HCT116 (cell line): Measurements from ENCODE around the gene EFCAB10. TPM values are rescaled to one million over a fixed set of nuclear protein-coding genes. Genes with fewer than 3 reads are reported as not detected.

ENCODE experiments used
- ATAC-seq: fragments of 200-7000 bp; cut with Tn5 transposase; 2 replicates; pipeline ENCODE4 v1.9.1; 2020; ENCODE audit warnings: mild to moderate bottlenecking, moderate library complexity
- BruUV-seq: library from RNA; stranded (reverse); fragments of 400-500 nt; replicated peaks from 2 replicates; lab custom pipeline; 2021; lab: Mats Ljungman, UMichigan
- CTCF ChIA-PET: fragments of 300-600 bp; sonication (Branson Sonifier 250); formaldehyde crosslinking; loops from one replicate; lab custom pipeline; 2021; ENCODE audit warnings: antibody characterized with exemption; lab: Charles Lee
- POLR2A ChIA-PET: fragments of 300-600, 350-600 bp; sonication (Branson Sonifier 250); formaldehyde crosslinking; loops from one replicate; lab custom pipeline; 2021; ENCODE audit warnings: antibody characterized with exemption; lab: Charles Lee
- RAD21 ChIA-PET, 2 experiments: fragments of 300-600 bp; sonication (Branson Sonifier 250); formaldehyde crosslinking; loops; one replicate each; lab custom pipeline; 2023; ENCODE audit warnings: low total read pairs in 2 of 2; ENCODE audit not compliant: uncharacterized antibody in 2 of 2, unreplicated experiment in 2 of 2, low non-redundant PET in 1 of 2; lab: Charles Lee
- DNase-seq: peaks from one replicate; pipeline ENCODE4 v3.0.0-alpha.2; 2010; ENCODE audit warnings: low read depth, low spot score
- H2AFZ ChIP-seq: fragments of 200-600 bp; shearing (Covaris generic), sonication (generic); 2 replicates; pipeline ENCODE4 v1.6.1; 2017; ENCODE audit warnings: low read depth, mixed run types, mixed read lengths, antibody characterized with exemption, low read length; ENCODE audit not compliant: poor library complexity, severe bottlenecking
- H3K27ac ChIP-seq: 2 replicates; pipeline ENCODE4 v1.5.1; 2012; ENCODE audit warnings: low read depth, low read length
- H3K27me3 ChIP-seq: fragments of 200-600 bp; sonication (generic); 2 replicates; pipeline ENCODE4 v1.6.1; 2016; ENCODE audit warnings: mixed run types, low read length, mixed read lengths; ENCODE audit not compliant: insufficient read depth
- H3K36me3 ChIP-seq, 2 experiments: fragments of 200-500 bp in 1 of 2; fragments of 200-600 bp in 1 of 2; sonication (Bioruptor generic) in 1 of 2; sonication (generic) in 1 of 2; 2 replicates each; pipeline versions ENCODE4 v1.5.1 to v1.6.1; 2014 to 2016; ENCODE audit warnings: low read length in 2 of 2, inconsistent platforms in 1 of 2, mixed read lengths in 1 of 2, mixed run types in 1 of 2; ENCODE audit not compliant: insufficient read depth in 2 of 2, control insufficient read depth in 1 of 2
- H3K4me1 ChIP-seq, 2 experiments: fragments of 200-600 bp in 1 of 2; sonication (generic) in 1 of 2; 2 replicates each; pipeline versions ENCODE4 v1.5.1 to v1.6.1; 2012 to 2017; ENCODE audit warnings: low read length in 2 of 2, inconsistent platforms in 1 of 2, mild to moderate bottlenecking in 1 of 2, mixed read lengths in 1 of 2, mixed run types in 1 of 2, moderate library complexity in 1 of 2; ENCODE audit not compliant: insufficient read depth in 2 of 2, control insufficient read depth in 1 of 2
- H3K4me2 ChIP-seq: fragments of 200-600 bp; sonication (generic); 2 replicates; pipeline ENCODE4 v1.6.1; 2017; ENCODE audit warnings: mixed run types, low read length, mixed read lengths
- H3K4me3 ChIP-seq, 2 experiments: fragments of 200-600 bp in 1 of 2; sonication (generic) in 1 of 2; replicated peaks in 1 of 2; 2 replicates each; pipeline ENCODE4 v1.5.1; 2011 to 2016; ENCODE audit warnings: low read length in 2 of 2, control low read depth in 1 of 2, low read depth in 1 of 2, mild to moderate bottlenecking in 1 of 2, mixed read lengths in 1 of 2, mixed run types in 1 of 2
- H3K79me2 ChIP-seq: fragments of 200-600 bp; sonication (generic); 2 replicates; pipeline ENCODE4 v1.6.1; 2017; ENCODE audit warnings: mild to moderate bottlenecking, mixed run types, low read length, moderate library complexity, mixed read lengths; ENCODE audit not compliant: insufficient read depth
- H3K9ac ChIP-seq: fragments of 200-600 bp; sonication (generic); 2 replicates; pipeline ENCODE4 v1.6.1; 2016; ENCODE audit warnings: low read length, mixed read lengths
- H3K9me2 ChIP-seq: fragments of 200-600 bp; sonication (generic), shearing (Covaris generic); 2 replicates; pipeline ENCODE4 v1.6.1; 2017; ENCODE audit warnings: mixed run types, mild to moderate bottlenecking, moderate library complexity; ENCODE audit not compliant: insufficient read depth
- H3K9me3 ChIP-seq, 2 experiments: fragments of 200-500 bp in 1 of 2; fragments of 200-600 bp in 1 of 2; sonication (Bioruptor generic) in 1 of 2; sonication (generic) in 1 of 2; 2 replicates each; pipeline ENCODE4 v1.6.1; 2014 to 2017; ENCODE audit warnings: low read length in 2 of 2, mixed read lengths in 2 of 2, inconsistent platforms in 1 of 2, low read depth in 1 of 2, mild to moderate bottlenecking in 1 of 2, mixed run types in 1 of 2, moderate library complexity in 1 of 2; ENCODE audit not compliant: control insufficient read depth in 1 of 2, insufficient read depth in 1 of 2
- H4K20me1 ChIP-seq: fragments of 200-600 bp; sonication (generic), shearing (Covaris generic); 2 replicates; pipeline ENCODE4 v1.6.1; 2017; ENCODE audit warnings: mixed run types, mild to moderate bottlenecking, moderate library complexity; ENCODE audit not compliant: insufficient read depth
- CEBPB ChIP-seq: IDR thresholded peaks from 2 replicates; pipeline ENCODE4 v1.6.1; 2012; ENCODE audit warnings: low read depth
- EZH2 ChIP-seq: fragments of 200-600 bp; sonication (generic); IDR thresholded peaks from 2 replicates; pipeline ENCODE4 v1.6.1; 2017; ENCODE audit warnings: antibody characterized with exemption, mixed run types
- FOSL1 ChIP-seq: IDR thresholded peaks from 2 replicates; pipeline ENCODE4 v1.6.1; 2012; ENCODE audit warnings: low read depth
- POLR2AphosphoS5 ChIP-seq: IDR thresholded peaks from 2 replicates; pipeline ENCODE4 v1.6.1; 2011; ENCODE audit warnings: mild to moderate bottlenecking, low read depth, low read length, moderate library complexity
- RAD21 ChIP-seq: IDR thresholded peaks from 2 replicates; pipeline ENCODE4 v1.6.1; 2012; ENCODE audit warnings: low read depth, mild to moderate bottlenecking
- SRF ChIP-seq: IDR thresholded peaks from 2 replicates; pipeline ENCODE4 v1.6.1; 2012; ENCODE audit warnings: low read depth
- TCF7L2 ChIP-seq: IDR thresholded peaks from 2 replicates; pipeline ENCODE4 v1.7.0; 2011; ENCODE audit warnings: borderline replicate concordance, inconsistent platforms; ENCODE audit not compliant: insufficient read depth, insufficient read length; ENCODE audit errors: extremely low read depth
- intact Hi-C: fragments of 100-400 bp; cut with micrococcal nuclease; formaldehyde crosslinking; loops from 2 replicates; pipeline ENCODE4 v1.10.0; 2022
- total RNA-seq: library from RNA; stranded (reverse); gene quantifications from one replicate; pipeline ENCODE4 v1.2.1, GENCODE V29; 2021; ENCODE audit not compliant: unreplicated experiment
- TF ChIP-seq, protein P1 (sequence below), 3 experiments: fragments of 200-600 bp in 1 of 3; sonication (generic) in 1 of 3; IDR thresholded peaks in 2 of 3; conservative IDR thresholded peaks in 1 of 3; 2 replicates each; pipeline ENCODE4 v1.5.1; 2012 to 2017; ENCODE audit warnings: low read depth in 2 of 3, low read length in 2 of 3, antibody characterized with exemption in 1 of 3, borderline replicate concordance in 1 of 3, control low read depth in 1 of 3, mild to moderate bottlenecking in 1 of 3, mixed read lengths in 1 of 3, mixed run types in 1 of 3, moderate library complexity in 1 of 3; ENCODE audit not compliant: insufficient read depth in 1 of 3
- TF ChIP-seq, protein P2 (sequence below): IDR thresholded peaks from 2 replicates; pipeline ENCODE4 v1.6.1; 2012
- TF ChIP-seq, protein P3 (sequence below): IDR thresholded peaks from 2 replicates; pipeline ENCODE4 v1.6.1; 2012

Gene EFCAB10
- total RNA-seq, 1 experiment from 2014 or later, result 1.7 TPM

DNA sequence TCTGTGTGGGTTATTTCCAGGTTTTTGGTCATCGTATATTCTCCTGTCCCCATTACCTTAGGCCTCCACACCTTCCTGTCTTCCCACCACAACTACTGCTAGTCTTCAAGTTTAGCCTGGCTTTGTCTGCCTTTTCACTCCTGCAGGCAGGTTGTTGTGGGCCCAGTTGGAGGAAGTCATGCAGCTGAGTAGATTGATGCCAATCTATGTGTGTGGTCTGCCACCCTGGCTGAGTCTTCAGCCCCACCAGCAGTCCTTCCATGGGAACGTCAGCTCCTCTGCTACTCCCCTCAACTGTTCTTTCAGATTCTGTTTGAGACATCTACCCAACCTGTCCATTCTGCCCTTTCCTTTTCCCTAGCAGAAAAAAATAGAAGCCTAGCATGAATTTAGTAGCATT is 43.0 kb downstream of the EFCAB10 start:
- peaks cover 26% of the 10 kb centered on the region for H3K79me2 ChIP-seq
- H3K4me3 ChIP-seq, result no peak overlapping the region
- no peak overlapping the region for H3K4me2 ChIP-seq
- H3K27ac ChIP-seq, result no peak overlapping the region
- ATAC-seq (no peak), DNase-seq (no peak)
- POLR2A ChIA-PET, result interaction anchor here (0.6 kb wide), 1 partner anchor 16 kb away, joined by 3 read pairs; no protein-coding TSS in a partner anchor
- H3K9me2 ChIP-seq, result no peaks in the 10 kb centered on the region
- TF ChIP-seq, protein P1, sequence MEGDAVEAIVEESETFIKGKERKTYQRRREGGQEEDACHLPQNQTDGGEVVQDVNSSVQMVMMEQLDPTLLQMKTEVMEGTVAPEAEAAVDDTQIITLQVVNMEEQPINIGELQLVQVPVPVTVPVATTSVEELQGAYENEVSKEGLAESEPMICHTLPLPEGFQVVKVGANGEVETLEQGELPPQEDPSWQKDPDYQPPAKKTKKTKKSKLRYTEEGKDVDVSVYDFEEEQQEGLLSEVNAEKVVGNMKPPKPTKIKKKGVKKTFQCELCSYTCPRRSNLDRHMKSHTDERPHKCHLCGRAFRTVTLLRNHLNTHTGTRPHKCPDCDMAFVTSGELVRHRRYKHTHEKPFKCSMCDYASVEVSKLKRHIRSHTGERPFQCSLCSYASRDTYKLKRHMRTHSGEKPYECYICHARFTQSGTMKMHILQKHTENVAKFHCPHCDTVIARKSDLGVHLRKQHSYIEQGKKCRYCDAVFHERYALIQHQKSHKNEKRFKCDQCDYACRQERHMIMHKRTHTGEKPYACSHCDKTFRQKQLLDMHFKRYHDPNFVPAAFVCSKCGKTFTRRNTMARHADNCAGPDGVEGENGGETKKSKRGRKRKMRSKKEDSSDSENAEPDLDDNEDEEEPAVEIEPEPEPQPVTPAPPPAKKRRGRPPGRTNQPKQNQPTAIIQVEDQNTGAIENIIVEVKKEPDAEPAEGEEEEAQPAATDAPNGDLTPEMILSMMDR (IDR thresholded peaks at IDR 0.05 in 2 of 3, conservative IDR thresholded peaks at IDR 0.05 in 1 of 3; ENCODE audit: borderline replicate concordance in 1 of 3, insufficient read depth in 1 of 3, low read depth in 2 of 3, low read length in 2 of 3), result no peak
- TF ChIP-seq EZH2, result no peak
- H3K9ac ChIP-seq, result no peak overlapping the region
- peaks cover 0 to 2% of the 10 kb centered on the region in 2 experiments; a peak in 2 of 4 replicates for H3K4me1 ChIP-seq
- H3K9me3 ChIP-seq, result no peaks in the 10 kb centered on the region
- H4K20me1 ChIP-seq, result no peaks in the 10 kb centered on the region
- H3K27me3 ChIP-seq, result no peaks in the 10 kb centered on the region
- RAD21 ChIA-PET, result no interaction called here
- CTCF ChIA-PET, result no interaction called here
- no peak overlapping the region for H2AFZ ChIP-seq
- no TSS peak for BruUV-seq
- H3K36me3 ChIP-seq, result peaks cover 21 to 46% of the 10 kb centered on the region in 2 experiments
- intact Hi-C loops, result no loop called here

DNA sequence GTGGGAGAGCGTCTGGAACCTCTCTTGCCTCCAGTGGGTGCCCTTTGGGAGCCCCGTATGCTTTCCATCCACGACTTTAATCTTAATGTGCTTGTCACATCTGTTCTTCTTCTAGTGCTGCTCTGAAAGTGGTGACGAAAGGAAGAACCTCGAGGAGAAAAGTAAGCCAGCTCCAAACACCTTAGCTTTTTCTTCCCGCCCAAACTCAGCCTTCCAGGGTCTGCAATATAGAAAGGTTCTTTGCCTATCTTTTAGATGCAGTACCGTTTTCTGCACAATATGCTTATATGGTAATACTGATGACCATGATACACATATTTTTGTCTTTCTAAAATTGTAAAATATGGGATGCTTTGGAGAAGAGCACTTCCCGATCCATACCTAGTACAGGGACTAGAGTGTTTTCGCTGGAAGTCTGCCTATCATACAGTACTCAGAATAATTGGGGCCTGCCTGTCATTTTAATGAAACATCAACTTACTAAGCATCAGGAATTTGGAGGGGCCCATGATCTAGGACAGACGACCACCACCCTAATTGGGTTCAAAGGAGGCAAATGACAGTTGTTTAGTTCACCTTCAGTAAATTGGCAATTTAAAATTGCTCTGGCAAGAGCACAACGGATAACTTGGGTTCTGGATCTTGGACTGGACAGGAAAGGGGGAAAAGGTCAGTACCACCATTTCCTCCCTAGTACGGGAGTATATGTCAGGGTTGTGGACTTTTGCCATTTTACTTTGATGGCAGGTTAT is 48.4 kb downstream of the EFCAB10 start:
- TF ChIP-seq, protein P2, sequence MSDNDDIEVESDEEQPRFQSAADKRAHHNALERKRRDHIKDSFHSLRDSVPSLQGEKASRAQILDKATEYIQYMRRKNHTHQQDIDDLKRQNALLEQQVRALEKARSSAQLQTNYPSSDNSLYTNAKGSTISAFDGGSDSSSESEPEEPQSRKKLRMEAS, result 0 out of 2 replicates have a peak, but pooled peaks have one; percentile 5
- TF ChIP-seq TCF7L2, result no peak
- no peak for TF ChIP-seq POLR2AphosphoS5
- no peak for TF ChIP-seq EZH2
- 0 out of 2 replicates have a peak, but pooled peaks have one; percentile 6 for TF ChIP-seq SRF
- no peak for TF ChIP-seq CEBPB
- no peak for TF ChIP-seq FOSL1
- TF ChIP-seq, protein P1 (IDR thresholded peaks at IDR 0.05 in 2 of 3, conservative IDR thresholded peaks at IDR 0.05 in 1 of 3; ENCODE audit: borderline replicate concordance in 1 of 3, insufficient read depth in 1 of 3, low read depth in 2 of 3, low read length in 2 of 3), result no peak
- TF ChIP-seq RAD21, result no peak
- TF ChIP-seq, protein P3, sequence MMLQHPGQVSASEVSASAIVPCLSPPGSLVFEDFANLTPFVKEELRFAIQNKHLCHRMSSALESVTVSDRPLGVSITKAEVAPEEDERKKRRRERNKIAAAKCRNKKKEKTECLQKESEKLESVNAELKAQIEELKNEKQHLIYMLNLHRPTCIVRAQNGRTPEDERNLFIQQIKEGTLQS, result no peak
- TF ChIP-seq, all 23 proteins: peak for 2
- H3K9ac ChIP-seq, result peak overlapping the region; percentile 91
- peak overlapping the region; percentile 94 to 98 for H3K4me3 ChIP-seq
- H3K27ac ChIP-seq, result peak overlapping the region; percentile 77
- ATAC-seq, result no peak
- peaks cover 7 to 14% of the 10 kb centered on the region in 2 experiments; a peak in 3 of 4 replicates for H3K4me1 ChIP-seq
- H3K36me3 ChIP-seq, result peaks cover 5 to 11% of the 10 kb centered on the region in 2 experiments; a peak in 2 of 4 replicates
- CTCF ChIA-PET, result interaction anchor here (1.4 kb wide), 1 partner anchor 47 kb away, joined by 5 read pairs; no protein-coding TSS in a partner anchor
- POLR2A ChIA-PET, result interaction anchor here (1.1 kb wide), 1 partner anchor 14 kb away, joined by 3 read pairs; no protein-coding TSS in a partner anchor
- H3K9me2 ChIP-seq, result no peaks in the 10 kb centered on the region
- intact Hi-C loops, result no loop called here
- no peak overlapping the region for H2AFZ ChIP-seq
- peaks cover 37% of the 10 kb centered on the region for H3K79me2 ChIP-seq
- peak overlapping the region; percentile 89 for H3K4me2 ChIP-seq
- no peaks in the 10 kb centered on the region for H4K20me1 ChIP-seq
- RAD21 ChIA-PET, result interaction anchor here in 1 of 2 experiments (1.3 kb wide), 1 partner anchor 47 kb away, joined by 3 read pairs; no protein-coding TSS in a partner anchor
- DNase-seq, result no peak
- H3K9me3 ChIP-seq, result no peaks in the 10 kb centered on the region
- TSS peak; percentile 77 for BruUV-seq
- H3K27me3 ChIP-seq, result no peaks in the 10 kb centered on the region
